Measurements from ENCODE around the gene TTC21B.

Gene TTC21B

DNA sequence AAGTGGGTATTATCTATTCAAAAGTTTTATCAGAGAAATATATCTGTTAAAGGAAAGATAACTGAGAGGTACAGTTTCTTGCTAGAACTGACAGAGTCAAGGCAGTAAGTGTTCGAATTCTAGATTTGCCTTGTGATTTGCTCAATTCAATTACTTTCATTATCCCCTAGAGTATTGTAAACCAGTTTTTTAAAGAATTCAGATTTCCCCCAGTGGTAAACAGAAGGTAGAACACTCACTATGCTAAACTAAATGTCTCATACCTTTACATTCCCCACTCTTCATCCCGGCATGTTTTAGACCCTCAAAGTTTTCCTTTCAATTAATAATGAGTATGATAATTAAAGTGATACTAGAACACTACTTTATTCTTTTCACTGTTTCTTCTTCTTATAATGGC is 28.6 kb downstream of the TTC21B start:
- DNase-seq (ENCODE audit: low spot score) = no peak

DNA sequence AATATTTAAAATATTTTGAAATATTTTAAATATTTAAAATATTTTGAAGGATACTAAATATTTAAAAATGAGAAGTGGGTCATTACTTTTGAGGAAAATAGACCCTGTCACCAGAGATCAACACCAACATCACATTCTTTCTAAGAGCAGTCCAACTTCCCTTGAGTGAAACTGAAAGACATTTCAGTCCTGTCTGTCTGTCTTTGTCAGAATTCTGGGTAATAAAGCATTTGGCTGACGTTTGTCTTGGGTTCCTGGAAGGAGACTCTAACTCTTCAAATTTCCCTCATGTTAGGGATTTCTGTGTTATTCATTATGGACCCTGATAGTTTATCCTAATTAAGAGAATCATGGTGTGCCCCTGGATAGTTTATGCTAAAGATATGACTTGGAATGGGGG is 32.8 kb downstream of the TTC21B start:
- DNase-seq (ENCODE audit: low spot score) = no peak

DNA sequence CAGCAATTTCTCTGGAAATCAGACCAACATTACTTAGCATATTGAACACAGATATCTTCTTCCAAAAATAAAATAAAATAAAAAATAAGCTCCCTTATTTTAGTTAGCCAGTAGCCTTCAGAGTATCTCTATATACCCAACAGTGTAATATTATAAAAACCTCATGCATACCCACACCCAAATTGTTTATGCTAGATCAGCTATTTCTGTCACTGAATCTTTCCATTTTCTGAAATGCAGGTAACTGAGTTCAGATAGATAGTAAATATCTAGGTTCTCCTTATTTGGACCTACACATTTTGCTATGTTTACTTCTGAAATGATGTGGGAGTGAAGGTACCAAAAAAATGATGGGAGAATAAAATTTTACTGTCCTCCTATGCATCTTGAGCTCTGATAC is 39.9 kb downstream of the TTC21B start:
- no peak for DNase-seq (ENCODE audit: low spot score)

DNA sequence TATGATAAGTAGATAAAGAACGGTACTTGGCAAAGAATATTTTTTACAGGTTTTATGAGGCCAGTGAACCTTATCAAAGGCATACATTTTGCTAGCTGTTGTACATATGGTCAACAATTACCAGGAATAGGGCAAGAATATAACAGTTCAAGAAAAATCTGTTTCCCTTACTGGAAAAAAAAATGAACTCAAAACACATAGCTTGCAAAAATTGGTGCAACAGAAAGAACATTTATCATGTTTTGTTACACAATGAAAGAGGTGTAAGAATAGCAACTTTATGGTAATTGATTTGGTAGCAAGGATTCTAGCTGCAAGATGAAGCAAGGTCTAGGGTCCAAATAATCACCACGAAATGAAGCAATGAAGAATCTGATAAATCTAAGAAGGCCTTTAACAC is 41.6 kb downstream of the TTC21B start:
- DNase-seq (ENCODE audit: low spot score) = no peak

DNA sequence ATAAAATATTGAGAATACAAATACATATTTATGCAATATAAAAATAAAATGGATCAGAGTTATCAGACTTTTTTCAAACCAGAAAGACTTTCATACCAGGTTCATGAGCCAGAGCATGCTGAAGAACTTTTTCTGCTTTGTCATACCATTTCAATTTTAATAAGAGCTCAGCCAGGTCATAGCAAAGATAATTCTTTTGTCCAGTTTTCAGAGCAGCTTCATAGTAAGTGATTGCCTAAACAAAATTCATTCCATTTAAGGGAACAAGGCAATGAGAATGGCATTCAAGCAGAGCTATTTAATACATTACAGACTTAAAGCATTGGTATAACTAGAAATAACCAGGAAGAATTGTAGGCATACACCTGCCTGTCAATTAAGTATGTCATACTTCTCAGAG is 42.3 kb downstream of the TTC21B start:
- no peak for DNase-seq (ENCODE audit: low spot score)

DNA sequence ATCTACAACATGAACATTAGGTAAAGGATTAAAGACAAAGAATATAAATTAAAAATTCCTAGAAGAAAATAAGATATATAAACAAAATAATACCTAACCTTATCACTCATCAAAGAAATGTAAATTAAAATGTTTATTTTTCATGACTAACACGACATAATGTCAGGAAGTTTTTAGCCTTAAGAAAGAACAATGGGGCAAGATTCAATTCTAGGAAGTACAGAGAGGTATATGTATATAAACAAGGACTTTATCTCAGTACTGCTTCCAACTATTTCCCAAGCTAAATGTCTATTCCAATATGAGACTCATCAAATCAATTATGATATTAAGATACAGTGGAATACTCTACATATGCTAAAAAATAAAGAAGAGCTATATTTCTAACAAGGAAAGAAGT is 44.1 kb downstream of the TTC21B start:
- no peak for DNase-seq (ENCODE audit: low spot score)

DNA sequence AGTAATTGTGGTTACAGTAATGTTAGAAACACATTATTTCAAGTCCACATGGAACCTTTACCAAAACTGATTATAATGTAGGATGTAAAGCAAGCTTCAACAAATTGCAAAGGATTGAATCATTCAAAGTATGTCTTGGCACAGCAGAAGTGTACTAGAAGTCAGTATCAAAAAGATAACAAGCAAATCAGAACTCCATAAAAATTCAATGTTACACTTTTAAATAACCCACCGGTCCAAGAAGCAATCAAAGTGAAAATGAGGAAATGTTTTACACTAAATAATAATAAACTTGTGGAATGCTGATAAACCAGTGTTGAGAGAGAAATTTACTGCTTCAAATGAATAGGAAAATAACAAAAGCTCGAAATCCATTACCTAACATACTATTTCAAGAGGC is 47.7 kb downstream of the TTC21B start:
- DNase-seq (ENCODE audit: low spot score) = no peak

DNA sequence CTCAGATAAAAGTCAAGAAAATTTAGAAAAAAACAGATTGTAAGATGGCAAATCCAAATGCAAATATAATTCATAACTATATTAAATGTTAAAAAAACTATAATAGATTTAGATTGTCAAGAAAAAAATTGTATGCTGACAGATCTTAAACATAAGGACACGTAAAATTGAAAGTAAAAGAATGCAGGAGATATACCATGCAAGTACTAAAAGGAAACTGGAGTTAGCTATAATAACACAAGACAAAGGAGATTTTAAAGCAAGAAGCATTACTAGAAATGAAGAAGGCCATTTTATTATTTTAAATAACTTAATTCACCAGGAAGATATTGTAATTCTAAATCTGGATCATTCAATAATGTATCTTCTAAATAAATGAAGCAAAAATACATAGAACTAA is 48.3 kb downstream of the TTC21B start:
- DNase-seq (ENCODE audit: low spot score) = no peak

DNA sequence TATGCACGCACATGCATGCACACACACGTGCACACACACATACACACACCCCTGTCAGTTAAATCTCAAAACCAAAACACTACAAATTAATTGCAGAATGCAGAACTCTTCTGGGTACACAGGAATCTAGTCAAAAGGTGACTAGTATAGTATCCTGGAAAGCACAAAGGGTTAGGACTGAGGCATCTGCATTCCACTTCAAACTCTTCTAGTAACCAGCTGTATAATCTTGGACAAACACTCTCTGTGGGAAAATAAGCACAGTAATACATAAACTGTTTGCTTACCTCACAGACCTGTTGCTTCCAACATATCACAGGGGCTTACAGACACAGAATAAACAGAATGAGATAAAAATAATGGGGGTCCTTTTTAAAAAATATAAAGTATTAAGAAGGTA is 49.1 kb downstream of the TTC21B start:
- no peak for DNase-seq (ENCODE audit: low spot score)

DNA sequence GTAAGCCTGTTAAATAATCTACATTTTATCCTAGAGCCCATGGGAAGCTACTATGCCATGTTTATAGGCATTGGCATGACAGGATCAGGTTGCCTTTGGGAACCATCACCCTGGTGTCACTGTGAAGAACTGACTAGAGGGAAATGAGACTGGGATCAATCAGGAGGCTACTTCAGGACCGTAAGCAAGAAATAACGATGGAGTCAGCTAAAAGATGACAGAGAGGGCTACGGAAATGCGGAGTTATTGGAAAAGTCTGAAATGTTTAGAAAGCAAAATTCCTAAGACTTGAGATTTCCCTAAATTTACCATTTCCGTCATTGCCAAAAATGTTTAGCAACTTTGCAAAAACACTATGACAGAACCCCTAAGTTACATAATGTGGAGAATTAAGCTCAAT is 50.2 kb downstream of the TTC21B start:
- no peak for DNase-seq (ENCODE audit: low spot score)

DNA sequence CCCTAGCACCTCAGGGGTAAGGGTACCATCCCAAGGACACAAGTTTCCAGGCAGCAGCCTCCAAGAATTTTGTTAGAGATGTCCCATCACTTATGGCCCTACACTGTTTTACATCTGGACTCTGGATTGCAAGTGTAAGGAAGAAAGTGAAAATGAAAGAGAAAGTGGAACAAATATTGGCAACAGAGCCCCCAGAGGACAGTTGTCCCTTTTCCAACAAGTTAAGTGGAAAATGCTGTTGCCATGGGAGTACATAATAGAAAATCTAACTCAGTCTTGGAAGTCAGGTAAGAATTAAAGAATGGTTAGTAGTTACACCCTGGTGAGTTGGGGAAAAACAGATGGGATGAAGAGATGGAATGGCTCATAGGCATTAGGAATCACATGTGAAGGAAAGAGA is 50.6 kb downstream of the TTC21B start:
- DNase-seq (ENCODE audit: low spot score) = no peak

DNA sequence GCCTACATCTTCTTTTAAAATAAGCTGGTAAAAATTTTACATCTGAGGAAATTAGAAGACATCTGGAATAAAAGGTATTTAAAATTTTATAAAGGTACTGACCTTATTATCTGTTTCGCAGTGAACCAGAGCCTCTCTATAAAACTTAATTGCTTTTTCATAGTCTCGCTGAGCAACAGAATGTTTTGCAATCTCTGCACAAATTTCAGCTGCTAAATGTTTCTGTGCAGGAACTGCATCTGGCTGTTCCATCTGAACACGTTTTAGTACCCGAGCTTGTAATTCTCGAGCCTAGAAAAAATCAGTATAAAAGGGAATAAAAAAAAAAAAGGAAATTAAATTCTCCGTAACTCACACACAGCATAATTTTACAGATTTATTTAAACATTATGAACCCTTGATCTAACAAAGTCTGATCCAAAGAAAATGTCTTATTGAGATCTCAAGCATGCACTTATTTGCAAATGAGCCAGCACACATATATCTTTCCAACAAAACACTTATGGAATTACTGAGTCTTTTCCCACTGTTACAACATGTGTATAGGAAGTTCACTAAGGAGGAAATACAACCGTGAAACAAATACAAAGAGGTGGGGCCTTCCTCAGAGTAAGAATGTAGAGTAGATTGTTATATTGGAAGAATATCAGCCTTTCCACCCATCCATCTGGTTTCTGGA is 51.8 kb downstream of the TTC21B start:
- DNase-seq (ENCODE audit: low spot score) = no peak

DNA sequence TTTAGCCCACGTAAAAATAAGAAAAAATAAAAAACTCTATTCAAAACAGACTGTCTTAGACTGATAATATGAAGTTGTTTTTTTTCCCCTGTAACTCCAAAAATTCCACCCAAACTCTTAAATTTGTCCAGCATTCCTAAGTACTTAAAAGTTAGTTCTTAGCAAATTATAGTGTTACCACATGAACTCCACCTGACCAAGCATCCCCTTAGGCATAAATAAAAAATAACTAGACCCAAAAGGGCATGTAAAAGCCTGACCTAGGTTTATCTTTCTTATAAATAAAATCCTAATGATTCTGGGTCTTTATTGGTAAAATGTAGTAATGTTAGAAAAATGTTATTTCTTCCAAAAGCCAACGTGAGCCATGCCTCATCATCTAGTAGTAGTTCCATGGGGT is 54.3 kb downstream of the TTC21B start:
- DNase-seq (ENCODE audit: low spot score) = no peak

DNA sequence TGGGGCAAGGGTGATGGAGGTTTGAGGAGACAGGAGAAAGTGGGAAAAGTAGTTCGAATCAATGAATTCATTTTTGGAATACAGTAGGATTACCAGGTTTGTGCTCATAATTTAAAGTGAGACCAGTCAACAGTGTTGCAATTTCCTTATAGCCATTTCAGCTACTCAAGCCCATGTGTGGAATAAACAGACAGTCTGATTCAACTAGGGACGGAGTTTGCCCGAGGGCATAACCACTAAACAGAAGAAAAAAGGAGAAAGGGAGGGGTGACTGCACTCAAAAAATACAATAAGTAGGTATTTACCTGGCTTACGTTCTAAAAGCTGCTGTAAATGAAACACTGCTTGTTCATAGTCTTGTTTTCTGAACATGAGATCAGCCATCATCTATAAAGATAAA is 55.2 kb downstream of the TTC21B start:
- DNase-seq (ENCODE audit: low spot score) = no peak

DNA sequence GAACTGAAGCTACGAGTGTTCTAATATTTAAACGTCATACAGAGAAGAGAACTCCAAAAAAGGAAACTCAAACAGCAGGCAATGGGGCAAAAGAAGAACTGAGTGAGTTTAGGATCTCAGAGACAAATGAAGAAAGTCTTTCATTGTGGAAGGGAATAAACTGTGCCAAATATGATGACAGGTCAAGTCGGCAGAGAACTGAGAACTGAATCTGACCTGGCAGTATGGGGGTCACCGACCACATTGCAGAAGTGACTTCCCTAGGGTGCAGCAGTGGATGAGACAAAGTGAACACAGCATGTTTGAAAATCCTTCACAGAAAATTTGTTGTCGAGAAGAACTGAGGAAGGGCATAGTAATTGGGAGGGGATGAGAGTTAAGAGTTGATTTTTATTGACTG is 55.9 kb downstream of the TTC21B start:
- no peak for DNase-seq (ENCODE audit: low spot score)

DNA sequence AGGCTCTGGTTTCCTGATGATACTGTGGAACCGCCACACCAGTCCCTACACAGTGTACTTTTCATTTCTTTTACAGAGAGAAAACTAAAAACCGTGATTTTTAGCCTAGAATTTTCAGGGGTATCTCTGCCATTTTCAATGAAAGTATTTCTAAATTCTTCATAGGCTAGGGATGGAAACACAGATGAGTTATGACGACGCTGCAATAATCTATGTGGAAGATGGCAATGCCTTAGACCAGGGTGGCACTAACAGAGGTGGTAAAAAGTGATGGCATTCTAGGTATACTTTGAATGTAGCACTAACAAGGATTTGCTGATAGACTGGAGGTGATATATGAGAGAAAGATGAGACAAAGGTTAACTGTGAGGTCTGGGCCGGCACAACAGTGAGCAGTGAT is 56.5 kb downstream of the TTC21B start:
- DNase-seq (ENCODE audit: low spot score) = no peak

DNA sequence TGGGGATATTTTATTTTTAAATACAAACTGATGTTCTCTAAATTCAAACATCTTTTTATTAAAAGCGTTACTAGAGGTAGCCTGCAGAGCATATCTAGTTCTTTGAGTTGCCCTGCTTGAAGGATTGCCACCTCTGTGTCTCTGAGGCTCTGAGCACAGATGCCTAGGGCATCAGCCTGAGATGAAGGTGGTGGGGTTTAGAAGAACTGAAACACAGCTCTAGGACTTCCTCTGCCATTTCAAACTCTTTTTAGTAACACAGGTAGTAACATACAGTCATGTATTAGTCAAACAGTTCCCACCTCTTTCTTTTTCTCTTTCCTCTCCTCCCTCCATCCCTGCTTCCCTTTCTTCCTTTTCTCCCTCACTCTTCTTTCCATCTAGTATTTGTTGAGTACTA is 57.6 kb downstream of the TTC21B start:
- no peak for DNase-seq (ENCODE audit: low spot score)

DNA sequence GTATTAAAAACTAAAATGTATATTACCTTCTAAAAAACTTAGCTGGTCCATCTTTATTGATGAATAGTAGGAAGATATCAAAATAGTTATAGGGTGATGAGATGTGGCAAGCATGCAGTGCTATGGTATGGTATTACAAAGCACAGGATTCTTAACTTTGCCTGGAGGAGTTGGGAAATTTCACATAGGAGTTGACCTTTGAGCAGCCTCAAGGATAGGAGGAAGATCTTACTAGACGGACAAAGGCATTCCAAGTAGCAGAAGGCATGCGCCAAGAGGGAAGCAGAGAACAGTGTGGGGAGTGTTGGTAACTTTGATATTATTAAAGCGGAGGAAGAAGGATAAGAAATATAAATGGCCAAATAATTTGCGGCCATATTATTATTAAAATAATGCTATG is 60.0 kb downstream of the TTC21B start:
- no peak for DNase-seq (ENCODE audit: low spot score)

DNA sequence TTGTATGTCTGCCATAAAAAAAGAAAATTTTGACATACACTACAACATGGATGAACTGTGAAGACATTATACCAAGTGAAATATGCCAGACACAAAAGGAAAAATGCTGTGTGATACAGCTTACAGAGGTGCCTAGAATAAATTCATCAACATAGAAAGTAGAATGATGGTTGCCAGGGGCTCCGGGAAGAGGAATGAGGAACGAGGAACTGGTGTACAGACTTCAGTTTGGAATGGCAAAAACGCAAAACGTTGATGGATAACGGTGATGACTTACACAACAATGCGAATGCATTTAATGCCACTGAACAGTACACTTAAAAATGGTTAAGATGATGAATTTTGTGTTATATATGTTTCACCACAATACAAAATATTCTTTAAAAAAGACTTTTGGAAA is 61.0 kb downstream of the TTC21B start:
- no peak for DNase-seq (ENCODE audit: low spot score)

DNA sequence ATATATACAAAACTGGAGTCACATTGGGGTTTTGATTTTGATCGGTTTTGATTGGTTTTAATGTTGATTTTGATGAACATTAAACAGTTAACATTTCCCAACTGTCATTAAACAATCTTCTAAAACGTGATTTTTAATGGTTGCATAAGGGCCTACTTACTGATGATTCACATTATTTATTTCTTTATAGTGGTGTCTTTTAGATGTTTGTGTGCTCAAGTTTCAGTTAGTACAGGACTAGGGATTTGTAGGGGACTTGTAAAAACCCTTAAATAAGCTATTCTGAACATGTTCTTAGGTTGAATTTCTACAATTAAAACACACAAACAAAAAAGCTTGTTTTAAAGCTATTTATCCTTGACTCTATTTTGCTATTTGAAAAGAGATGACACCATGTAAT is 61.6 kb downstream of the TTC21B start:
- no peak for DNase-seq (ENCODE audit: low spot score)

DNA sequence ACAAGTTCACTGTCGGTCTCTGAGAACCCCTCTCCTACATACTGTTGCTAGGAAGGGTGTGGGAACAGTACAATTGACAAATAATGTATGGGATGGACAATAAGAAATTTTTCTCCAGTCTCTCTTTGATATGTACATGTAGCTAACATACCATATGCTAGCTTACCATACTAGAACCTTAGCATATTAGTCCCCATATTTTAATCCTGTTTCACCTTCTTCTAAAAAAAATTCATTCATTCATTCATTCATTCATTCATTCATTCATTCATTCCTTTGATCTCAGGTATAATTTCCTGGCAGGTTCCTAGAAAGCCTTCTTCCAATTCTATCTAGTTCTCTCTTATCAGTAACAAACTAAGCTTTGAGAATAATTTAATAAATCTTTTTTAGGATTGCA is 62.2 kb downstream of the TTC21B start:
- no peak for DNase-seq (ENCODE audit: low spot score)

DNA sequence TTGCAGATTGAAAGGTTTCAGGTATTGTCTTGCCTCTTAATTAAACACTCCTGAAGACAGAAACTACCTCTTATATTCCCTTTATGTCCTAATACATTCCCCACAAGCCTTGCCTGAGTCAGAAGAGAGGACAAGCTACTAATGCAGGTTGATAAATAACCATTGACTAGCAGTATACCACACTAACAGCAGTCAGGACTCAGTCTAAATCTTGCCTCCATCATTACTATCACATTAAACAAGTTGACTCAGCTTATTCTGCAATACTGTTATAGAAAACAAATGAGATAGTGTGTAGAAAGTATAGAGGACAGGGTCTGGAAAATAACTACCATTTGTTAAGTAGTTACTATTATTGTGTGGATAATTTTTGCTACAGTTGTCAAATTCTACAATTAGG is 63.8 kb downstream of the TTC21B start:
- peak; percentile 21 for DNase-seq (ENCODE audit: low spot score)

DNA sequence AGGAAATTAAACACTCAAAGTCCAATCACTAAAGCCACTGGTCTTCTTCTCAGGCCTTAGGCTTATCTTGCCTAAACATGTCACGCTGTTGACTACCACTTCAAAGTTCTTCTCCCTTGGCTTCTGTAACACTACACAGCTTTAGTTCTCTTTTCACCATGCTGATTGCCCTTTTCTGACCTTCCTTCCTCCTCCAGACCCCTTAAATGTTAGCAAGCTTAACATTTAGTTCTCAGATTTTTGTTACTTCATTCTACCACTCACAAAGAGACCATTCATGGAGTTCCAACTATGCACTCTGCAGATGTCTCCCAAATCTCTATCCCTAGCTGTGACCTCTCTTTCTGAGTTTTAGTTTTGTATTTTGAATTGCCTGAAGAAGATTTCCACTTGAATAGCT is 64.4 kb downstream of the TTC21B start:
- peak; percentile 61 for DNase-seq (ENCODE audit: low spot score)

DNA sequence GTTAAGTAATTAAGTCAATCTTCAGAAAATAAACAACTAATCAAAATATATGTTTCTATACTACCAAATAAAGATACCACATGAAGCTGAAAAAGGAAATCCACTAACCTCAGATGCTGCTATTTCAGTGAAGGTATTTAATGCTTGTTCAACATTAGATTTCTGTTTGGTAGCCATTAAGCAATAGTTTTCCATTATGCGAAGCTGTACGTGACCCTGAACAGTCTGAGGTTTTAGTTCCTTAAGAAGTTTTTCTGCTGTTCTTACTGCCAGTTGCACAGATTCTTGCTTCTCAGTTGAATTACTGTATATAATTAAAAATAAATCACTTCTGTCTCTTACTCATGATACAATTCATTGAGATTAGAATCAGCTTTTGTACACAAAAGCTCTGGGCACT is 65.4 kb downstream of the TTC21B start:
- DNase-seq (ENCODE audit: low spot score) = no peak

Data from COLO829 (cell line).